GM21723 (cell line): ENCODE data around the gene PTPN22.
"Not testable (repeated sequence)": the region's sequence is repeated elsewhere in the genome, so short reads cannot be mapped to it uniquely, and the experiment has no call there.

Source experiments
- ATAC-seq: cut with Tn5 transposase; IDR thresholded peaks from one replicate; pipeline ENCODE4 v1.9.1; 2021; ENCODE audit warnings: mild to moderate bottlenecking, moderate library complexity; ENCODE audit not compliant: unreplicated experiment

The PTPN22 gene

GRCh38 chr1:113854234-113854633 lies 17.3 kb downstream of the PTPN22 start:
- ATAC-seq = no peak

GRCh38 chr1:113852694-113853093 lies 18.8 kb downstream of the PTPN22 start:
- ATAC-seq = not testable (repeated sequence)

DNA sequence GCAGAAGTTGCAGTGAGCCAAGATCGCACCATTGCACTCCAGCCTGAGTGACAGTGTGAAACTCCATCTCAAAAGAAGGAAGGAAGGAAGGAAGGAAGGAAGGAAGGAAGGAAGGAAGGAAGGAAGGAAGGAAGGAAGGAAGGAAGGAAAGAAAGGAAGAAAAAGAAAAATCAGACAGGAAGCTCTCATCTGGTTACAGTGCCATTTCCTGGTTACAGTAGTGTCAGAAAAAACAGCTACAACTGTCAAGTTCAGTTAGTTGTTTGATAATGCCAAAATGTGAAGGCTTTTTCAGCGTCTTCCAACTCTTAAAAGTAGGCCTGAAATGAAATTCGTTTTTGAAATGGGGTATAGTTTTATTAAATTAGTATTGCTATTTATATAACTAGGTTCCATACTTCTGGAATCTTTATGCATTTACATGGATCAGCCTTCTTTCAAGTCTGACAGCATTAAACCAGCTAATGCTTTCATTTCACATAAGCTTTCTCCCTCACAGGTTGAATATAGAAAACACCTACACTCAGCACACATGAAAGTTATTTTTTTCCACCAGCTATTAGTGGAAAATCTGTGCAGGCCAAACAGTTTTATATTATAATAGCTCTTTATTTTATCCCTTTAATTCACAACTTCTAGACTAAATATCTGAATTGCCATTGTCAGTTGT lies 21.2 kb downstream of the PTPN22 start:
- ATAC-seq = no peak

DNA sequence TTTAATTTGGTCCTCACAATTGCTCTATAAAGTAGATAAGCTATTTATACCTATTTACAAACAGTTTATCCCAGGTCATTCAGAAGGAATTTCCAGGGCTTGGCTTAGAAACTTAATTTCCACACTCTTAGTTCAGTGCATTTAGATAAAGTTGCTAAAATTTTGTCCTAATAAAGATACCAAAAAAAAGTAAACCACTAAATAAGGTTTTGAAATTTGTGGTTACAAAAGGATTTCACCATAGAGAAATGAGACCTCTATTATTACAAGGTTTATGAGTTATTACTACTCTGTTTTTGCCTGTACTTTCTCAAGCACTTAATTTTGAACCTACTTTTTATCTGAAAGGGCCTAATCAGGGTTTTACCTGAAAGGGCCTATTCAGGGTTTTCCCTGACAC lies 22.4 kb downstream of the PTPN22 start:
- ATAC-seq = no peak

DNA sequence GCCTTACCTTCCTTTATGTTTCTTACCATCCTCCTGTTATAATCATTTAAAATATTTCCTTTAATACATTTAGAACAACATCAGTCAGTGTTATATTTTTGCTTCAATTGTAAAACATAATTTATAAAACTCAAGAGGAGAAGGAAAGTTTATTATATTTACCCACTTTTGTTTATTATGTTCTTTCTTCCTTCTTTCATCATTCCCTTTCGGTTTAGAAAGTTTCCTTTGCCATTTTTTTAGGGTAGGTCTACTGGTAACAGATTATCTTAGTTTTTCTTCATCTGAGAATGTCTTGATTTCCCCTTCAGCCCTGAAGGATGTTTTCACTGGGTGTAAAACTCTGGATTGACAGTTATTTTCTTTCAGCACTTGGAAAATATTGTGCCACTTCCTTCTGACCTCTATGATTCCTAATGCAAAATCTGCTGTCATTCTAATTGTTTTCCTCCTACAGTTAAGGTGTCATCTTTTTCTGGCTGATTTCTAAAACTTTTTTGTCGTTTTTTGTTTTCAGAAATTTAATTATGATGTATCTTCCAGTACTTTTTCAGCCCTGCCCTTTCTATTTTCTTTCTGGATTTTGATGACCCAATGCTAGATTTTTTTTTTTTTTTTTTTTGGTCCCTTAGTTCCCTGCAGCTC lies 25.0 kb downstream of the PTPN22 start:
- no peak for ATAC-seq

- ATAC-seq = no peak
Observed at GRCh38 chr1:113836534-113836933, 35.0 kb downstream of the PTPN22 start.

DNA sequence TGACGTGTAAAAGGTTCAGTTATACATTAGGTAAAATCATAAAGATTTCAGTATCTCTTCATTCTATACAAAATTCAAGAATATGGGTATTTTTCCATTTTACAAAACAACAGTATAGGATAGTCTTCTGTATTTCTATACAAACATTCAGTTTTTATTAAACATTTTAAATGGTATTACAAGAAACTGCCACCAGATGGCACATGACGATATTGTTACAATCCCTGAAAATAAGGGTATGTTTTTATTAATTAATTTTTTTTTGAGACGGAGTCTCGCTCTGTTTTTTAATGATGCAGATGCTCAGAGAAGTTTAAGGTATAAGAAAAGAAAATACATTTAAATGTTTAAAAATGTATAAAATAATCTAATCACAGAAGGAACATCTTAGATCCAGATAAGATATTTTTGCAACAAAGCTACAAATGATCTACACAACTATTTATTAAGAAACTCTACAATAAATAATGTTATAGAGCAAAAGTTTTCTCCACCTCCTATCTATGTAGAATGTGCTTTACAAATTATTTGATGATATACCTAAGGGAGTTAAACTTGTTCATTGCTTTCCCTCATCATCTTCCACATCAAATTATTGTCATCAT lies 35.7 kb downstream of the PTPN22 start:
- no peak for ATAC-seq

- ATAC-seq = no peak
Observed at GRCh38 chr1:113834716-113835115, 36.8 kb downstream of the PTPN22 start.

DNA sequence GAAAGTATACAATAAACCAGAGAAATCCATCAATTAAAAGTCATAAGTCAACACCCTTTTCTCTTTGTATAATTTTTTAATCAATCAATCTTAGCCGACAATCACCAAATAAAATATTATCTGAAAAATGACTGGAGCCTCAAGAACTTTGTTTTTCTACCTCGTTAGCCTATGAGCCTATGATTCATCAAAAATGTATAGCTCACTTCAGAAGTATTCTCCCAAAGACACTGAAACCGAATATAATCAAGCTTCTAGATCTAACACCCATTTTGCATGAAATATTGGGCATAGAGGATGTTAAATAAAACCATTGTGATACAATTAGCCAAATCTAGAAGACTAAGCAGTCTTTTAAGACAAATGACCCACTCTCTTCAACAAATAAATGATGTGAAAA lies 41.5 kb downstream of the PTPN22 start:
- no peak for ATAC-seq

GRCh38 chr1:113821916-113822315 lies 49.6 kb downstream of the PTPN22 start:
- ATAC-seq = no peak

- no peak for ATAC-seq
Observed at GRCh38 chr1:113818578-113818977, 52.9 kb downstream of the PTPN22 start.

- ATAC-seq = no peak
Observed at GRCh38 chr1:113813218-113813617, 58.3 kb downstream of the PTPN22 start.

GRCh38 chr1:113812661-113813135 lies 58.8 kb downstream of the PTPN22 start:
- ATAC-seq = no peak

- ATAC-seq = peak; percentile 90
Observed at GRCh38 chr1:113811888-113812660, 59.4 kb downstream of the PTPN22 start, which contains the start of gene RSBN1. Gene RSBN1, minus strand, starts transcription at chr1:113812476. Its CDS starts 64 bp downstream, at chr1:113812412.

DNA sequence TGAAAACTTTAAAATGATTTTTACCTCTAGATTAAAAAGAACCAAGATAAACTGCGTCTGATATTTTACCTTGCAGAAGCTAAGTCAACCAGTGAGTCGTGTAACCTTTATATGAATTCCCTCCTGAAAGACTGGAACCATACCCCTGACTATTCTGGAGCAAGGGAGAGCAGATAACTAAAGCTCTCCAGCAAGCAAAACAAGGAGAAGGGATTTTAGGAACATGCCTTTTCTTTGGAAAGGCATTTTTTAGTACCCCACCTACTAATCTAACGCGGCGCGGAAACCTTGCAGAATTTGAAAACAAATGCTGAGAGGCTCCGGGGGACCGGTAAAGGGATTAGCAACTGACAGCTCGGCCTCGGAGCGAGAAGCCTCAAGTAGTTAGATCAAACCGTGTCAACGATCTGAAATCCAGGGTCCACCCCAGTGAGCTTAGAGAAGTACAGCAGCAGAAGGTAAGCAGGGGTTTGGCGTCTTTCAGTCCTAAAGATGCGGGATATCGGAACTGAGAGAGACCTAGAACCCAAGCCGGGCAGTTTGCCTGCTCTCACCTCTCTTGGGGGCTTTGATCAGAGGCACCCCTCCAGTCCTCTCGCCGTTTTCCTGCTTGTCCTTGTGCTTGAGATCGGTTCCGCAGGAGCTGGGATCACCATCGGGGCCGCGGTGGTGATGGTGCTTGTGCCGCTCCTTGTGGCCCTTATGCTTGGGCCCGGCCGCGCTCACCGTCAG lies 60.2 kb downstream of the PTPN22 start:
- peak; percentile 44 for ATAC-seq

DNA sequence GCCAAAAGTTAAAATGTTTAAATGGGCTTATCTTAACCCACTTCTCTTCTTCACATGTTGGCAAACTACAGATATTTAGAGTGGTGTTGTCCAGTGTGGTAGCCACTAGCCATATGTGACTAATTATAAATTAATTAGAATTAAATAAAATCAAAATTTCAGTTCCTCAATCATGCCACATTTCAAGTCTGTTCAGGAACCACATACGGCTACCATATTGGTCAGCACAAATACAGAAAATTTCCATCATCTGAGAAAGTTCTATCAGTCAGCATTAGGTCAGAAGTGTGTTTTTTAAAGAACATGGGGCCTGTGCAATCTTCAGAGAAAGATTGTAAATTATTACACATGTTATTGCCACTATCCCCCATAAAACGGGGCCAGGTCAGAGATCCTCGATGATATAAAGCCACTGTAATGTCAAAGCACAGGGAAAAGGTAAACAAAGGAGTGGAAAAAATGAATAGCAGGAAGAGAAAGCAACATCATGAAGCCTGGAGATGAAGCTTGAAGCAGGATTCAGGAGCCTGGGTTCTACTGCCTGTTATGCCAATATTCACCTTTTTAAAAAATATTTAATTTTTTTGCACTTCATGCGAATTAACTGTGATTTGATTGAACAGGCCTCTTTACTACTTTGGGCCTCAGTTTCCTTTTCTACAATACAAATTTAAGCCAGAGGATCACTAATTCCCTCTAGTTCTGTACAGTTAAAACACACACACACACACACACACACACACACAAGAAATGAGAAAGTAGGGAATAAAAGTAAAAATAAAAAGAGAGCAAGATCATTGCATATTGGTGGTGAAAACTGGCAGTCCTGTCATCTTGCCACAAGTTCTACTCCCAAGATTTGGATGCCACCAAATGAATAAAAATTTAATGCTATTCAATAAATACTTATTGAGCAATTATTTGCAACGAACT lies 61.6 kb downstream of the PTPN22 start:
- ATAC-seq = no peak

- ATAC-seq = no peak
Observed at GRCh38 chr1:113808450-113809195, 62.9 kb downstream of the PTPN22 start.

DNA sequence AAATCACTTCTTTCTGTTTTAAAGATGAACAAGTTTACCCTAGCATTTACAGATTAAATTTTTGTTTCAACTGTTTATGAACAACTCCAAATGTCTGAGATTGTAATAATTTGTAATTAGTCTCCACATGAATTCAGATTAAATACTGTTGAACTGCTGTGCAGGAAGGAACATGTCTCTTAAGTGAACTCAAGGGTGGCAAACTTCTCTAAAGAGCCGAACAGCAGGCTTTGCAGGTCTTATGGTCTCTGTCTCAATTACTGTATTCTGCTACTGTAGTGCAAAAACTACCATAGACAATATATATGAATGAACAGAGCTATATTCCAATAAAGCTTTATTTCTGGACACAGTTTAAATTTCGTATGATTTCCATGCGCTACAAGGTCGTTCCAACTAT lies 65.9 kb downstream of the PTPN22 start:
- no peak for ATAC-seq

DNA sequence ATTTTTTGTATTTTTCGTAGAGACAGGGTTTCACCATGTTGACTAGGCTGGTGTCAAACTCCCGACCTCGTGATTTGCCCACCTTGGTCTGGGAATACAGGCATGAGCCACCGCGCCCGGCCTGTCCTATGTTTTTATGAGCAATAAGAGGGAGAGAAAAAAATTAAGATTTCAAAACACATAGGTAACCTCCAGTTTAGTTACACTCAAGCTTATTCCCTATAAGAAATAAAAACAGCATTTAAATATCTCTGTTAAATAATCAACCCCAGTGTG lies 66.3 kb downstream of the PTPN22 start:
- no peak for ATAC-seq
